HG03159 (cell line): Measurements from ENCODE around the gene ARID4B.
"Not testable (repeated sequence)": the region's sequence is repeated elsewhere in the genome, so short reads cannot be mapped to it uniquely, and the experiment has no call there.

Experiments used
- ATAC-seq: cut with Tn5 transposase; IDR thresholded peaks from one replicate; pipeline ENCODE4 v1.9.1; 2021; ENCODE audit warnings: mild to moderate bottlenecking, moderate library complexity; ENCODE audit not compliant: unreplicated experiment

Gene ARID4B

GRCh38 chr1:235176486-235176885 is 151.5 kb downstream of the ARID4B start:
- no peak for ATAC-seq

DNA sequence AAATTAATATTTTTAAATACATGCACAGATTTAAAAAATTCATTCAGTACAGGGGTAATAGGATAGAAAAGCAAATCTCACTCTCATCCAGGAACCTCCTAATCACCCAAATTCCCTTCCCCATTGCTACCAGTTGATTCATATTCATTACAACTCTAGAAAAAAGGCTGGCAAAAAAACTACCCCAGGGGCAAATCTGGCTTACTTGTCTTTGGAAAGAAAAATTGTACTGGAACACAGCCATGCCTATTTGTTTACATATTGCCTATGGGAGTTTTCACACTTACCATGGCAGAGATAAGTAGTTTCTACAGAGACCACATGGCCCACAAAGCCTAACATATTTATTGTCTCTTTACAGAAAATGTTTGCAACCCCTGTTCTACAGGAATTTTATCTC is 158.0 kb downstream of the ARID4B start:
- ATAC-seq: no peak

DNA sequence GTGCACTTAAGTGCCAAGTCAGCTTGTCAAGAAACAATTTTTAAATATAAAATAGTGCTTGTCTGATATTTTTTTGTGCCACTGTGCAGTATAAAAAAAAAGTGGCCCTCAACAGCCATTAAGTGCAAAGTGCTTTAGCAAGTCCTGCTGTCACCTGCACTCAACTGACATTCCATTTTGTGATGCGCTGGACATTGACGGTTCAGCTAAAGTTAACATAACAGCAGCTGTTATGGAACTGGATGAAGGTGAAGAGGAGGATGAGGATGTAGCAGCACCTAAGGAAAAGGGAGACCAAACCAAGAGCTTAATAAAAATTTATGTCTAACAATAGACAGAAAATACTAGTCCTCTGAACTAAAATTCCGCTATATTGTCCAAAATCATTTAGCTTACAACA is 159.6 kb downstream of the ARID4B start:
- ATAC-seq: no peak

GRCh38 chr1:235161685-235162327 is 166.2 kb downstream of the ARID4B start:
- ATAC-seq: no peak

- ATAC-seq: peak; percentile 92
Measured at GRCh38 chr1:235160957-235161684, 166.9 kb downstream of the ARID4B start, which contains the start of gene RBM34. RBM34 (minus strand) TSS chr1:235161250; CDS start chr1:235161226, 24 bp downstream.

GRCh38 chr1:235160383-235160956 is 167.5 kb downstream of the ARID4B start:
- ATAC-seq: peak; percentile 50

DNA sequence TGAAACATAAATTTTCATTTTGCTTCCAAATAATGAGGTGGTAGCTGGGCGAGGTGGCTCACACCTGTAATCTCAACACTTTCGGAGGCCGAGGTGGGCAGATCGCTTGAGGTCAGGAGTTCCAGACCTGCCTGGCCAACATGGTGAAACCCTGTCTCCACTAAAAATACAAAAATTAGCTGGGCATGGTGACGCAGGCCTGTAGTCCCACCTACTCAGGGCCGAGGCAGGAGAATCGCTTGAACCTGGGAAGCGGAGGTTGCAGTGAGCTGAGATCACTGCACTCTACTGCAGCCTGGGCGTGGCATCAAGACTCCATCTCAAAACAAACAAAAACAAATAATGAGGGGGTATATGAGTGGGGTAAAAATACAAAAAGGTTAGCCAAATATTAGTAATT is 168.0 kb downstream of the ARID4B start:
- ATAC-seq: not testable (repeated sequence)

- ATAC-seq: not testable (repeated sequence)
Measured at GRCh38 chr1:235159284-235159683, 168.7 kb downstream of the ARID4B start.

DNA sequence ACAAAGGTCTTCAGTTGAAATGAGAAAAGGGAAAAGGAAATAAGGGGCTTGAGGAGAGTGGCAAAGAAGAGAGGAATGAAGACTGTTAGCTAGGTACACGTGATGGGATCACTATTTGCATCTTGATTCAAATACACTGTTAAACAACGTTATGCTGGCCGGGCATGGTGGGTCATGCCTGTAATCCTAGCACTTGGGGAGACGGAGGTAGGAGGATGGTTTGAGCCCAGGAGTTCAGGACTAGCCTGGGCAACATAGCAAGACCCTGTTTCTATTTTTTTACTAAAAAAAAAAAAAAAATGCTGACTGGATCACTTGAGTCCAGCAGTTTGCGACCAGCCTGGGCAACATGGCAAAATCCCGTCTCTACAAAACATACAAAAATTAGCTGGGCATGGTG is 169.3 kb downstream of the ARID4B start:
- ATAC-seq: no peak

DNA sequence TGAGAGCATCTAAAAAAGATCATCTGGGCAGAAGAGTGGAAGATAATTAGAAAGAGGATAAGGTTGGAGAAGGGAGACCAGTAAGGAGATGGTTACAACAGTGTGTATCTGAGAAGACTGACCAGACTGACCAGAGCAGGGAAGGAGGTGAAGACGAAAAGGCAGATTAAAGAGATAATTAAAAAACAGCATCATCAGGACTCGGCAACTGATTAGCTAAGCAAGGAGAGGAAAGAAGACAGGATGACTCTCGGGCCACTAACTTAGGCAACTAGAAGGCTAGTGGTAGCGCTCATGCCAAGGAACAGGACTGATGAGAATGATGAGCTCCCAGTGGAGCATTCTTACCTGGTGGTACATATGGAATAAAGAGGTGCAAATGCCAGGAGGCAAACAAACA is 170.8 kb downstream of the ARID4B start:
- no peak for ATAC-seq

- ATAC-seq: no peak
Measured at GRCh38 chr1:235156740-235157139, 171.2 kb downstream of the ARID4B start.

DNA sequence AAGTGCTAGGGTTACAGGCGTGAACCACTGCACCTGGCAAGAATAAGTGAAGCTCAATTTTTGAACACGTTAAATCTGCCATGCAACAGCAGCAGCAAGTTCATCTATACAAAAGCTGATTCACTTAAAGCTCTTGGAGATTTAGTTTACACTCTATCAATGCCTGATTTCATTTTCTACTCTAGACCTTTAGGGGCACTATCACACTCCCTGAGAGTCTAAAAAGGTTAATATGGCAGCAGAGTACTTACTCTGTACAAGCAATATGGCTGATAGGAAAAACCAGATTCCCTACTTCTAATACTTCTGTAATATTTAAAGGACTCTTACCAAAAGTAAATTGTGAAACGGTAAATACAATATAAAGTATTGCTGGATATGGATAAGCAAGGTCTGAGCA is 171.7 kb downstream of the ARID4B start:
- no peak for ATAC-seq

DNA sequence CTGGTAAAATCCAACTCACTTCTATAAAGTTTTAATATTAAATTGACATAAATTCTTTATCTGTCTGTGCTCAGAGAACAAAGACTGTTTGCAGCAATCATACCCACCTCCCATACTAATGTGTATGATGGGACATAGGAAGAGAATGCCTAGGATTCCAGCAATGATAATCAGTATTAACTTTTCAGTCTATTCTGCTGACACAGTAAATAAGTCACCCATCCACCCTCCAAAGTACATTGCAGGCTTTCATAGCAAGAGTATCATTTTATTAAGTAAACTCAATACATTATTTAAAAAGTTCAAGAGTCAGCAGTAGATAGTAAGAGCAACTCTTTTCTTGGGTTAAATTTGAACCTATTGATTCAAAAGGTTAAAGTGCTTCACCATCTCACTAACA is 175.7 kb downstream of the ARID4B start:
- no peak for ATAC-seq

GRCh38 chr1:235151033-235151432 is 176.9 kb downstream of the ARID4B start:
- no peak for ATAC-seq

DNA sequence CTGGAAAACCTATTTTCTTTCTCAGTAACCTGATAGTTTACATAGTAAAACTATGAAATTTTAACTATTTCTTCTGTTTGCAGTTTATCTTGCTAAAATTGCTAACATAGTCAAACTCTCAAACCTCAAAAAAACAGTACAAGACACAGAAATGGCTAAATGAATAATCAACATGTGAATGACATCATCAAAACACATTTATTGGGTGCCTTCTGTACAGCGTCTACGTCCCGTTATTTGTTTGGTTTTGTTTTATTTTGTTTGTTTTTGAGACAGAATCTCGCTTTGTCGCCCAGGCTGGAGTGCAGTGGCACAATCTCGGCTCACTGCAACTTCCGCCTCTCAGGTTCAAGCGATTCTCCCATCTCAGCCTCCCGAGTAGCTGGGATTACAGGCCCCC is 178.2 kb downstream of the ARID4B start:
- no peak for ATAC-seq

DNA sequence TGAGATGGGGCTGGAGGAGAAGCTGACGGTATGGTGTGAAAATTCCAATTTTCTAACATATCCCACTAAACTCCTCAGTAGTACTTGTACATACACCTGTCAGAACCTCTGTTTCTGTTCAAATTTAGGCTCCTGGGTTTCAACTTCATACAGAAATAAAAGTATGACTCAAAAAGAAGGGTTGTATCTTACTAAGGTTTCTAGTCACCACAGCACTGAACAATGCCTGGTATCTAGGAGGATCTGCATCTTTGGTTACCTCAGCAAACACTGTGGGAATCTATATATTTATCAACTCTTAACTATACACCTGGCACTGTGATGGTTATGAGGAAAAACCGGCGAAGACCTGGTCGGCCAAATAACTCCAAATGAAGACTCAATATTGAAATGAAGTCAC is 180.7 kb downstream of the ARID4B start:
- no peak for ATAC-seq

DNA sequence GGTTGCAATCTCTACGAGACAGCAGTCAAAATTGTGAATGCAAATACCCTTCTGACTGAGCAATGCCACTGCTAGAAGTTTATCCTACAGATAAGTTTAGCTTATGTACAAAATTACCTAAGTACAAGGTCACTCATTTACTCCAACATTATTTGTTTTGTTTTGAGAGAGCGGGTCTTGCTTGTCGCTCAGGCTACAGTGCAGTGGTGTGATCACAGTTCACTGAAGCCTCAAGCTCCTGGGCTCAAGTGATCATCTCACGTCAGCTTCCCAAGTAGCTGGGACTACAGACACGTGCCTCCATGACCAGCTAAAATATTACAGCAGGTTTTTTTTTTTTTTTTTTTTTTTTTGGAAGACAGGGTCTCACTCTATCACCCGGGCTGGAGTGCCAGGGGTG is 182.3 kb downstream of the ARID4B start:
- no peak for ATAC-seq

- ATAC-seq: no peak
Measured at GRCh38 chr1:235142991-235143390, 185.0 kb downstream of the ARID4B start.

DNA sequence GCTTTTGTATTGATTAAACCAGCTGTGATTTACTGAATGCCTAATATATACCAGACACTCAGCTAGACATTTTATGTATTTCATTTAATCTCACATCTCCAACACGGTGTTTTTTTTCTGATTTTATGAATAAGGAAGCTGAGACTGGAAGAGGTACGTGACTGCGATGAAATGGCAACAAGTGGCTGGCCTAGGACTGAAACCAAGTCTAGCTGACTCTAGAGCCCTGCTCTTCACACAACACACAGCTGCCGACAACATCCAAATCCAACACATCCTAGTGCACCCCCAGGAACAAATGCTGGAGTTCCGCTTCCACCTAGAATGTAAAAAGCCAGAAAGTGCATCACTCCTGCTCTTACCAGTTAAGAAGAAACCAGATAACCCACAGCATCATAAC is 188.7 kb downstream of the ARID4B start:
- no peak for ATAC-seq

DNA sequence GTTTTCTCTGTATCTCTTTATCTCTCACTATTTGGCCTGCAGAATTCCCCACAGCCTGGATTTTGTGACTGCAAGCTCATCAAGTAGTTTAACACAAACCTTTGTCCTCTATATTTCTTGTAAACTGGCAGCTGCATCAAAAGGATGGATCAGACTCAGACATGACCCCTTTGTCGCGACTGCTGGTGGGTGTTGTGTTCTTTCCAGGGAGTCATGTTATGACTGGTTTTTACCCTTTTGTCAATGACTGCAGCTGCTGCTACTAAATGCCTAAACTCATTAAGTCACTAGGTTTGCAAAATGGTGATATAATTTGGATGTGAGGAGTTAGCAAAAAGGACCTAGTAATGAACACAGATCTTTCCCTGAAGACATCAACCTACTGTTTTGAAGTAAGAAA is 189.2 kb downstream of the ARID4B start:
- no peak for ATAC-seq

GRCh38 chr1:235136111-235136510 is 191.9 kb downstream of the ARID4B start:
- no peak for ATAC-seq

DNA sequence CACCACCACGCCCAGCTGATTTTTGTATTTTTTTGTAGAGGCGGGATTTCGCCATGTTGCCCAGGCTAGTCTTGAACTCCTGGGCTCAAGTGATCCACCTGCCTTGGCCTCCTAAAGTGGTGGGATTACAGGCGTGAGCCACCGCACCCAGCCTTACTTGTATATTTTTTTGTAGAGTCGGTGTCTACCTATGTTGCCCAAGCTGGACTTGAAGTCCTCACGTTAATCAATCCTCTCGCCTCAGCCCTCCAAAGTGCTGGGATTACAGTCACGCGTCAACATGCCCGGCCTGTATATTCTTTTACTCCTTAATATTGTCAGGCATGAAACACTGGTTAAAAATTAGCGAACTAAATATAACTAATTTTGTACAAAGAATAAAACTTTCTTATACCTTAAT is 193.8 kb downstream of the ARID4B start:
- no peak for ATAC-seq
